Tibial nerve (tissue), 4 donors: ENCODE results near the gene TMEM250. TPM values are rescaled to one million over a fixed set of nuclear protein-coding genes. Genes with fewer than 3 reads are reported as not detected.
A peak's percentile ranks its signal among the peaks of the same experiment; 100 is the strongest.

Source experiments
- DNase-seq, 2 donors: peaks; one replicate each; pipeline ENCODE4 v3.0.0-alpha.2; 2019; ENCODE audit warnings: low spot score in 2 of 2
- H3K27ac ChIP-seq, 4 donors: fragments of 200-600 bp; sonication (generic) in 3 of 4; one replicate each; pipeline ENCODE4 v1.5.1; 2017 to 2019; ENCODE audit warnings: mild to moderate bottlenecking in 1 of 4
- H3K27me3 ChIP-seq, 2 donors: fragments of 200-600 bp; sonication (generic) in 1 of 2; one replicate each; pipeline versions ENCODE4 v1.5.1 to v1.6.0; 2017 to 2019
- H3K36me3 ChIP-seq, 3 donors: fragments of 200-600 bp; sonication (generic); one replicate each; pipeline ENCODE4 v1.5.1; 2018 to 2019
- H3K4me1 ChIP-seq, 4 donors: fragments of 200-600 bp; sonication (generic) in 3 of 4; one replicate each; pipeline ENCODE4 v1.5.1; 2017 to 2019
- H3K4me3 ChIP-seq, 4 donors: fragments of 200-600 bp; sonication (generic) in 3 of 4; one replicate each; pipeline ENCODE4 v1.5.1; 2017 to 2019; ENCODE audit warnings: mild to moderate bottlenecking in 1 of 4, moderate library complexity in 1 of 4
- H3K9me3 ChIP-seq, 4 donors: fragments of 200-600 bp; sonication (generic) in 3 of 4; one replicate each; pipeline ENCODE4 v1.5.1; 2017 to 2019
- CTCF ChIP-seq, 5 experiments: fragments of 200-600 bp in 3 of 5; fragments of 450-650 bp in 2 of 5; sonication (generic) in 3 of 5; IDR thresholded peaks; one replicate each; pipeline ENCODE4 v1.5.1; 2016 to 2019; ENCODE audit warnings: antibody characterized with exemption in 5 of 5, mild to moderate bottlenecking in 3 of 5, moderate library complexity in 2 of 5
- EP300 ChIP-seq, 2 donors: sonication (generic); formaldehyde crosslinking; IDR thresholded peaks; one replicate each; pipeline ENCODE4 v1.6.1; 2017; ENCODE audit warnings: antibody characterized with exemption in 2 of 2, mild to moderate bottlenecking in 1 of 2
- POLR2A ChIP-seq, 2 donors: fragments of 450-650 bp; IDR thresholded peaks; one replicate each; pipeline ENCODE4 v1.6.1; 2017; ENCODE audit warnings: antibody characterized with exemption in 2 of 2, mild to moderate bottlenecking in 2 of 2, moderate library complexity in 2 of 2
- WGBS, 2 donors: methylation state at CpG; one replicate each; pipeline ENCODE4 v1.1.5; 2018; 5-methylcytosine and 5-hydroxymethylcytosine counted together
- total RNA-seq, 4 donors: library from RNA; depleted of rRNA; stranded (reverse); fragments of >200 nt; gene quantifications; one replicate each; pipeline ENCODE4 v1.1.0, GENCODE V29; 2016

TMEM250 gene
- total RNA-seq, 4 donors from 2014 or later: 24.3 to 47.7 (median 26.6) TPM

- Histone ChIP-seq H3K9me3 (no peaks in the 10 kb centered on the region), H3K27me3 (peaks cover 0 to 92% of the 10 kb centered on the region in 2 donors), H3K36me3 (no peaks in the 10 kb centered on the region), H3K4me1 (peaks cover 0 to 17% (median 6%) of the 10 kb centered on the region in 4 donors), H3K4me3 (peak overlapping the region in 2 of 4 donors; percentile 9 to 47), H3K27ac (no peak overlapping the region)
- no peak for TF ChIP-seq POLR2A (IDR thresholded peaks at IDR 0.05)
- no peak for TF ChIP-seq EP300 (IDR thresholded peaks at IDR 0.05)
- TF ChIP-seq CTCF (IDR thresholded peaks at IDR 0.05): no peak
- WGBS, 2 donors: 3 to 11% methylated on average over 28 to 35 of the region's 52 CpGs
- no peak for DNase-seq
Measured at GRCh38 chr9:136132512-136133050, 13.9 kb upstream of the TMEM250 start.

- WGBS, 2 donors: 38 to 53% methylated on average over 26 to 31 of the region's 31 CpGs
- TF ChIP-seq POLR2A (IDR thresholded peaks at IDR 0.05): no peak
- no peaks in the 10 kb centered on the region for H3K36me3 ChIP-seq
- H3K27ac ChIP-seq: no peak overlapping the region
- DNase-seq: no peak
- peaks cover 0 to 85% of the 10 kb centered on the region in 2 donors for H3K27me3 ChIP-seq
- H3K4me1 ChIP-seq: peaks cover 0 to 17% (median 6%) of the 10 kb centered on the region in 4 donors
- no peak overlapping the region for H3K4me3 ChIP-seq
- no peaks in the 10 kb centered on the region for H3K9me3 ChIP-seq
Measured at GRCh38 chr9:136131629-136132511, 13.2 kb upstream of the TMEM250 start.

- no peak for DNase-seq
- Histone ChIP-seq H3K9me3 (no peaks in the 10 kb centered on the region), H3K4me1 (peaks cover 0 to 17% (median 6%) of the 10 kb centered on the region in 4 donors), H3K36me3 (no peaks in the 10 kb centered on the region), H3K27ac (no peak overlapping the region), H3K27me3 (peaks cover 0 to 65% of the 10 kb centered on the region in 2 donors), H3K4me3 (no peak overlapping the region)
- TF ChIP-seq POLR2A (IDR thresholded peaks at IDR 0.05) (no peak), EP300 (IDR thresholded peaks at IDR 0.05) (no peak), CTCF (IDR thresholded peaks at IDR 0.05) (no peak)
- WGBS, 2 donors: 47 to 53% methylated on average over 17 of the region's 17 CpGs
Measured at GRCh38 chr9:136129176-136129575, 10.5 kb upstream of the TMEM250 start.

- TF ChIP-seq EP300 (IDR thresholded peaks at IDR 0.05): no peak
- TF ChIP-seq POLR2A (IDR thresholded peaks at IDR 0.05): no peak
- no peak for TF ChIP-seq CTCF (IDR thresholded peaks at IDR 0.05)
- Histone ChIP-seq H3K36me3 (no peaks in the 10 kb centered on the region), H3K27me3 (peaks cover 0 to 58% of the 10 kb centered on the region in 2 donors), H3K9me3 (no peaks in the 10 kb centered on the region), H3K4me3 (no peak overlapping the region), H3K4me1 (peaks cover 0 to 11% (median 2%) of the 10 kb centered on the region in 4 donors), H3K27ac (no peak overlapping the region)
- DNase-seq: no peak
- WGBS, 2 donors: 84 to 85% methylated on average over 9 to 14 of the region's 17 CpGs
Measured at GRCh38 chr9:136128436-136128835, 9.8 kb upstream of the TMEM250 start.

GRCh38 chr9:136127313-136127712 is 8.6 kb upstream of the TMEM250 start:
- Histone ChIP-seq H3K27ac (no peak overlapping the region), H3K4me1 (peaks cover 0 to 12% (median 5%) of the 10 kb centered on the region in 4 donors), H3K36me3 (no peaks in the 10 kb centered on the region), H3K27me3 (peaks cover 0 to 49% of the 10 kb centered on the region in 2 donors), H3K9me3 (no peaks in the 10 kb centered on the region), H3K4me3 (no peak overlapping the region)
- 78 to 80% methylated on average over 18 of the region's 18 CpGs for WGBS, 2 donors
- no peak for TF ChIP-seq EP300 (IDR thresholded peaks at IDR 0.05)
- no peak for TF ChIP-seq POLR2A (IDR thresholded peaks at IDR 0.05)
- no peak for TF ChIP-seq CTCF (IDR thresholded peaks at IDR 0.05)
- DNase-seq: no peak
